ENCODE results near the gene FLII.
"Not testable (repeated sequence)": the region's sequence is repeated elsewhere in the genome, so short reads cannot be mapped to it uniquely, and the experiment has no call there.

The FLII gene

DNA sequence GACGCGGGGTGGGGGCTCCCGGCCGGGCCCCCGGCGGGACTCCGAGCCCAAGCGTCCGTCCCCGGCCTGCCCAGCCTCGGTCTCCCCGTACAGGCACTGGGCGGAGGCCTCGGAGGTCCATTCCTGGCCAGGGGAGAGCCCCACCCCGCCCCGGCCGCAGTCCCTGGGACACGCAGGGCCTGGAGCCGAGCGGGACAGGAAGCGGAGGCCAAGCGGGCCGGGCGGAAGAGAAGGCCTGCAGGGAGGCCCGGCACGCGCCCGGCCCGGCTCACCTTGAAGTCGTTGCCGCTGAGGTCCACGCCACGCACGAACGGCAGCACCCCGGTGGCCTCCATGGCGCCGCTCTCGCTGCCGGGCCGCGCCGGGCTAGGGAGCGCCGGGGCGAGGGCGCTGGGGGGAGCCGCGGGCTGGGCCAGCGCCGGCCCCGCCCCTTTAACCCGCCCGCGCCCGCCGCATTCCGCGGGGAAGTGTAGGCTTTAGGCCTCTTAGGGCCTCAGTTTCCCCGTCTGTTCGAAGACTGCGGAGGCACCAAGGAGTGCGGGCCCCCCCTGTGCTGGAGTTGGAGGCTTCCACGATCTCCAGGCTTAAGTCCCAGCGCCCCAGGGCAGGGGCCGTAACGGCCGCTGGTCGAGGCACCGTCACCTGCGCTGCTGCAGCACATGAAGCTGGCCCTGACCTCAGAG is at the start of gene FLII:
FLII (minus strand) TSS at position 383 of the 683 bp plus-strand sequence; CDS start at position 335, 48 bp downstream.
- peak; percentile 21 to 48 for DNase-seq (ENCODE audit: low read depth in 1 of 2, low spot score in 1 of 2)

DNA sequence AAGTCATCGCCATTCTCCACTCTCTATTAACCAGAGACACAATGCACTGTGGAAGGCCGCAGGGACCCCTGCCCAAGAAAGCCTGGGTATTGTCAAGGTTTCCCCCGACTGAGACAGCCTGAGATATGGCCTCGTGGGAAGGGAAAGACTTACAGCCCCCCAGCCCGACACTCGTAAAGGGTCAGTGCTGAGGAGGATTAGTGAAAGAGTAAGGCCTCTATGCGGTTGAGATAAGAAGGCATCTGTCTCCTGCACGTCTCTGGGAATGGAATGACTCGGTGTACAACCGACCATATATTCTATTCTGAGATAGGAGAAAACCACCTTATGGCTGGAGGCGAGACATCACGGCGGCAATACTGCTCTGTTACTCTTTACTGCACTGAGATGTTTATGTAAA is 44.7 kb upstream of the FLII start:
- DNase-seq (ENCODE audit: low read depth in 1 of 2, low spot score in 1 of 2) = not testable (repeated sequence)

DNA sequence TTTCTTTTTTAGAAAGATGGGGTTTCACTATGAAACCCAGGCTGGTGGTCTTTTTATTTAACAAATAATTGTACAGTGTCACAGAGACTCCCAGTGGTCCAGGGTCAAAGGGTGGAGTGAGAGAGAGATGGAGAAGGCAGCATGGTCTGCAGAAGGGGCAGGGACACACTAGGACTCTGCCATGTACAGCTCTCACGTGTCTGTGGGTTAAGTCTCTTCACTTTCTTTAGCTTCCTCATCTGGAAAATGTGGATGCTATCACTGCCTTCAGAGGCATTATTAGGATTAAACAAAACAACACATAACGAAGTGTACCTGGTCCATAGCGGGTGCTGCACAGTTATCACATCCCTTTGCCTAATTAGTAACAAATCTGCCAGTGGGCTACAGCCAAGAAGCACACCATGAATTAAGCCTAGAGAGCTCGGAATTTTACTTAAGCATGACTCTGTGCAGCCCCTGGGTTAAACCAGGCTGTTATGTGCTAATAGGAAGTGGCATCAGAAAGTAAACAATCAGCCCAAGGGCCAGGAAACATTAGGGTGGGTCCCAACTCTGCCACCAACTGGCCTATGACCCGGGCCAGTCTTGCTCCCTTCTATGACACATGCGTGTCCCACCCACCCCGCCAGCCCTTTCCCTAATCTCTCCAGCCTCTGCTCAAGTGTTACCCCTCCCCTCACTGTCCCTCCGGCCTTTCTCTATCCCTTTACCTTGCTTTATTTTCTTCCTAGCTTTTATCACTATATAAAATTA is 42.4 kb upstream of the FLII start:
- no peak for DNase-seq (ENCODE audit: low read depth in 1 of 2, low spot score in 1 of 2)

DNA sequence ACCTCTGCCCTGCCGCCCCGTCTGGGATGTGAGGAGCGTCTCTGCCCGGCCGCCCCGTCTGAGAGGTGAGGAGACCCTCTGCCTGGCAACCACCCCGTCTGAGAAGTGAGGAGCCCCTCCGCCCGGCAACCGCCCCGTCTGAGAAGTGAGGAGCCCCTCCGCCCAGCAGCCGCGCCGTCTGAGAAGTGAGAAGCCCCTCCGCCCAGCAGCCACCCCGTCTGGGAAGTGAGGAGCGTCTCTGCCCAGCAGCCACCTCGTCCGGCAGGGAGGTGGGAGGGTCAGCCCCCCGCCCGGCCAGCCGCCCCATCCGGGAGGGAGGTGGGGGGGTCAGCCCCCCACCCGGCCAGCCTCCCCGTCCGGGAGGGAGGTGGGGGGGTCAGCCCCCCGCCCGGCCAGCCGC is 39.5 kb upstream of the FLII start:
- DNase-seq (ENCODE audit: low read depth in 1 of 2, low spot score in 1 of 2) = not testable (repeated sequence)

DNA sequence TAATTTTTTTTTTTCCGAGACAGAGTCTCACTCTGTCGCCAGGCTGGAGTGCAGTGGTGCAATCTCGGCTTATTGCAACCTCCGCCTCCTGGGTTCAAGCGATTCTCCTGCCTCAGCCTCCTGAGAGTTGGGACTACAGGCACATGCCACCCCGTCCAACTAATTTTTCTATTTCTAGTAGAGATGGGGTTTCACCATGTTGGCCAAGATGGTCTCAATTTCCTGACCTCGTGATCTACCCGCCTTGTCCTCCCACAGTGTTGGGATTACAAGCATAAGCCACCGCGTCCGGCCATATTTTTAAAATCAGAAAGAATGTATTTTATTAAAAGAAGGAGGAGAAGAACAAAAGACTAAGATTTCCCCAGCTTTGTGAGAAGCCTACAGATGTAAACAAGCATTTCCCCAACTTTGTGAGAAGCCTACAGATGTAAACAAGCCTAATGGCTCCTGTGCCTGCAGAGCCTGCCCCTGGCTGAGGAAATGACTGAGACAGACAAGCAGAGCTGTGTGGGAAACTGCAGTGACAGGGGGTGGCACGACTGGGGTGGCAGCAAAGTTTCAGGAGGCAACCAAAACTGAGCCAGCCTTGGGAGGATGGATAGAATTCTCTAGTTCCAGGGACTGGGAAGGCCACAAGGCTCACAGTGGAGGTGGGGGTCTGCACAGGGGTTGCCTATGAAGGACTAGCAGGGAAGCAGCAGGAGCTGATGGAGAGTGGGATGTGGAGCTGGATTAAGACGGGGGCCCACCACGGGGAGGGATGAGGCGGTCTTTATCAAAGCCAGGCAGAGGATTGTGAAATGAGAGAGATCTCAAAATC is 33.4 kb upstream of the FLII start:
- no peak for DNase-seq (ENCODE audit: low read depth in 1 of 2, low spot score in 1 of 2)

DNA sequence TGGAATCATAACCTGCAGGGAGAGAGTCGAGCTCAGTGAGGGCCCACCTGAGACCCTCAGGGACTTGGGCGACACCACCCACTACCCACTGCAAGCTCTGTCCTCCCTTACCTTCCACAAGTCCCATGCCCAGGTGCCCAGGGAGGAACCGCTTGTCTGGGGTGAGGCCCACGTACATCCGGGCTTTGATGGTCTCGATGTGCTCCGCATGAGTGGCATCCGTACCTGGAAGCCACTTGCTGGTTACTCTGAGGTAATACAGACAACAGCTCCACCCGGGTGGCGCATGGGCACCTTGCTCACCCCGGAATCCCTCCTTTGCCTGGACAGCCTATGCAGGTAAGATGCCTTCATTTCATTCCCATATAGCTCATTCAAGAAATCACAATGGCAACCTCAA is 26.8 kb upstream of the FLII start:
- no peak for DNase-seq (ENCODE audit: low read depth in 1 of 2, low spot score in 1 of 2)

DNA sequence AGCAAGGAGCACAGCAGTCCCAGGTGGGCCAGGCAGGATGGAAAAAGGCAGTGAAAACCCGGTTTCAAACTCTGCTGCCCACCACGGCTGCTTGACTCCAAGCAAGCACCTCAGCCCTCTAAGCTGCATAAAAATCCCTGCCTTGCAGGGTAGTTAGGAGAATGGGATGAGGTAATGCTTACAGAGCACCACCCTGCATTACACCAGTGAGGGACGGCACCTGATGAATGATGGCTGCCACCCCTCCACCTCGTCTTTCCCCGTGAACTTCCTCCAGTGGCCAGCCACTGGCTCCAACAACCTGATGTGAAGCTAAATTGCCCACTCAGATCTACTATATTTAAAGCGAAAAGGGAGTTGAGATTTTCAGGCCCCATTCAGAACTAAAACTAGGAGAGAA is 23.2 kb upstream of the FLII start:
- no peak for DNase-seq (ENCODE audit: low read depth in 1 of 2, low spot score in 1 of 2)

DNA sequence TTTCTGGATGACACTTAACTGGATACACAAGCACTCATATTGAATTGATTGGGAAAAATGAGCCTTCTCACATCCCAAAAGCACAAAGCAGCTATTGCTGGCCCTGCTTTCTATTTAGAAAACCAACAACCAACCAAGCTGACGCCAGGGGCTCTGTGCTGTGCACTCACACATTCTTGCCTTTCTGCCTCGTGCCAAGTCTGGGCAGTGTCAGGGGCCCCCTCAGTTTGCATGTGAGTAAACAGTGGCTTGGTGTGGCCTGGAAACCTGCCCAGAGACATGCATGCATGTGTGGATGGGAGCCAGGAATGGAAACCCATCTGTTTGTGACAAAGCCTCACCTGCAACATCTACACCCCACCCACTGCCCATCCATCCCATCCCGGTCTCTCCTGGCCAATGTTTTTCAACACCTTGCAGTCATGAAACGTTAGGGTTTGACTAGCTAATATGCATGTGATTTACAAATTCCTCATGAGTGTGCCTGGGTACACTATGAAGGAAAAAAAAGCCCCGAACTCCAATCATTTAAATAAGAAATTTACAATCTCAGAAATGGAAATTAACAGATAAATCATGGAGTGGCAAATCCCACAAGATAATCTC is 22.3 kb upstream of the FLII start:
- no peak for DNase-seq (ENCODE audit: low read depth in 1 of 2, low spot score in 1 of 2)

DNA sequence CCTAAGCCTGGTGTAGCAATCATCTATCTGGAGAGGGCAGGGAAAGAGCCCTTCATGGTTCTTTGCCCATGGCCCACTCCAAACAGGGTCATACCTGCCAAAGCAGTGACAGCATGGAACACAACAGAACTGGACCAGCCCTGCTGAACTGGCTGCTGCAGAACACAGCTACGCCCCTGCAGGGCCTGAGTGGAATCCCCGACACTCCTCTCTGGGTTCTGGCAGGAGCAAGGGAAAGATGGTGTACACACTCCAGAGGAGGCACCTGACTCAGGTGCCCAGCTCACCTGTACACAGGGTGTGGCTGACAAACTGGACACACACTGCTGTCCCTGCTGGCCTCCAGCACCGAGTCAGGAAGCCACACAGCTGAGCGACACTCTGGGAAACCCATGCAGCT is 21.7 kb upstream of the FLII start:
- no peak for DNase-seq (ENCODE audit: low read depth in 1 of 2, low spot score in 1 of 2)

DNA sequence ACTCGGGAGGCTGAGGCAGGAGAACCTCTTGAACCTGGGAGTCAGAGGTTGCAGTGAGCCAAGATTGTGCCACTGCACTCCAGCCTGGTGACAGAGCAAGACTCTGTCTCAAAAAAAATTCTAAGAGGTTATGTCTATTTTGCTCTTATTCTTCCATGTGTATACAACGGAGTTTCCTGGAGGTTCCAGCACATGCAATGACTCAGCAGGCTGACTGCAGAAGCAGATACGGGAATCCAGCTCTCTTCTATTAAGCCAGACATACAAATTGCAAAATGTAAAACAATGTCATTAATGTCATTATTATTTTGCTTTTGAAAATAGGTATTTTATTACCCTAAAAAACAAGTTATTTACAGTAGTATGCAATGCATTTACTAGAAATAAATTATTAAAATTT is 20.3 kb upstream of the FLII start:
- DNase-seq (ENCODE audit: low read depth in 1 of 2, low spot score in 1 of 2) = no peak

DNA sequence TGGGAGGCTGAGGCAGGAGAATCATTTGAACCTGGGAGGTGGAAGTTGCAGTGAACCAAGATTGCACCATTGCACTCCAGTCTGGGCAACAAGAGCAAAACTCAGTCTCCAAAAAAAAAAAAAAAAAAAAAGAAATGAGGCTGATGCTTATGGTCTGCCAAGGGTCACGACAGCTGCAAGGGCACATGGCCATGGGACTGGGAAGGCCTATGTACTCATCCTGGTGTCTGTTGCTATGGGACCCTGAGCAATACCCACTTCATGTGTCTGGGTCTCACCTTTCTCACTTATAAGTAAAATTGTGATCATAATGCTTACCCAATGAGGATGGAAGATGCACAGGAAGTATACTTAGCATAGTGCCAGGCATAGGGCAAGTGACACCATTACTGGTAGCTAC is 18.5 kb upstream of the FLII start:
- DNase-seq (ENCODE audit: low read depth in 1 of 2, low spot score in 1 of 2) = no peak

DNA sequence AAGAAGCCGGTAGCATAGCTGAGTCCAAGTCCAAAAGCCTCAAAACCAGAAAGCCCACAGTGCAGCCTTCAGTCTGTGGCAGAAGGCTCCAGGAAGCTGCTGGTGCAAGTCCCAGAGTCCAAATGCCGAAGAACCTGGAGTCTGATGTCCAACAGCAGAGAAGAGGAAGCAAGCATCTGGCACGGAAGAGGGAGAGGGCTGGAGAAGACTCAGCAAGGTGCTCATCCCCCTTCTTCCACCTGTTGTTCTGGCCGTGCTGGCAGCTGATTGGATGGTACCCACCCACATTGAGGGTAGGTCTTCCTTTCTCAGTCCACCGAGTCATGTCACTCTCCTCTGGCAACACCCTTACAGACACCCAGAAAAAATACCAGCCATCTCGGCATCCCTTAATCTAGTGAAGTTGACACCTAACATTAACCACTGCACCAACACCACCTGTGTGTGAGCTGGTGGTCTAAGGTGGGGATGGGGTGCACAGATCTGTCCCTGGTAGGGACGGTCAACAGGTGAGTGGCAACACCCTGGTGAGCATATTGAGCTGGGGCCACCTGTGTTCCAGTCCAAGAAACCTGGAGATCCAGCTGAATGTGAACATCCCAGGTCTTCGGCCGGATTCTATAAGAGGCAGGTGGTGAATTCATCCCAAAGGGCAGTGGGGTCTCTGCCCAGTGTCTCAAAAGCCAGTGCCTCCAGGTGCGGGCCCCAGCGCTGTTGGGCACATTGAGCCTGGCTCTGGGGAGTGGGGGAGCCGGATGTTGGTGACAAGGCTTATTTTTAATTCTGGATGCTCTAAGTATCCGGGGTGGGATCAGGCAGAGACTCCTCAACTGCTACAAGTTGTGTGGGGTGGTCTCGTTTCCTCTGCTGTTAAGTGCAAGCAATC is 11.8 kb upstream of the FLII start:
- no peak for DNase-seq (ENCODE audit: low read depth in 1 of 2, low spot score in 1 of 2)

DNA sequence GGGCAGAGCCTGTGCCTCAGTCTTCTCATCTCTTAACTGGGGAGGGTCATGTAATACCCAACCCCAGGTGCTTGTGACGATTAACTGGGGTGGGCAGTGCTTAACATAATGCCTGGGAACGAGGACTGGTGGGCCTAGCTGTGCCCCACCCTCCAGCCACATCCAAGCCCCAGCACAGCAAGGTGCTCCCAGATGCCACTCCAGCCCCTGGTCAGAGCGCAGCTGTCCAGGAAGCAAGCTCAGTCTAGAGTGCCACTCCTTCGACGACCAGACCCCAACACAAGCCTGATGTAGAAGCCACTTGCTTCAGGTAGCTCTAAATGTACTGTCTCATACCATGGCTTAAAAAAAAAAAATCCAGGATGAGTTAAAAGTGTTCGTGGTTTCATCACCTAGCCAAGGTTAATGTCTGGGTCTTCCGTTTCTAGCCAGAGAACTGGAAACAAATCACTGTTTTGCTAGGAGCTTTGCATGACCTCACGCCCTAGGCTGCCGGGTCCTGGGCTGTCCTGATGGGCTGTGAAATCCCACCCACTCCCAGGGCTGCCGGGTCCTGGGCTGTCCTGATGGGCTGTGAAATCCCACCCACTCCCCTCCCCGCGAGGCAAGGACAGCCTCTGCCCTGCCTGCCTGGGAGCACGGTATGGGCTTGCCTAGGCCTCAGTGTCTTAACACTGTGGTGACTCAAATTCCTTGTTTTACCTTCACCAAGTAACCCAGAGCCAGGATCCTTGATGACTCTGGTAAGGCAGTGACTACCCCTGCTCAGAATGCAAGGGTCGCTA is 9.6 kb upstream of the FLII start:
- DNase-seq (ENCODE audit: low read depth in 1 of 2, low spot score in 1 of 2) = no peak

DNA sequence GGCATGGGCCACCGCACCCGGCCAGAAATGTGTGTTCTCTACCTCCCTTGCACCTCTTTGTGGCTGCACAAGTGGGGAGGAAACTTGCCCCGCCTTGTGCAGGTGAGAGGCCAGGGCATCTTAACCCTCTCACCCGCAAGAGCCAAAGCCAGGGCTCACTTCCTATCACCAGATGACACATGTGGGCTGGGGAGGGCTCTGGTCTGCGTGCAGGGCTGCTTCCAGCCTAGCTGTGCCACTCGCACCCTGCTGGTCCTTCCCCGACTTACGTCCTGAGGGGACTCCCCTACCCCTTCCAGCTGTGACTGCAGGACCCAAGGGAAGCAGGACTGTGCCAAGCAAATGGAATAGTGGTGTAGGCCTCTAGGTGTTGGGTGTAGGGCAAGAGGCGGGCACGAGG is 8.8 kb upstream of the FLII start:
- no peak for DNase-seq (ENCODE audit: low read depth in 1 of 2, low spot score in 1 of 2)

DNA sequence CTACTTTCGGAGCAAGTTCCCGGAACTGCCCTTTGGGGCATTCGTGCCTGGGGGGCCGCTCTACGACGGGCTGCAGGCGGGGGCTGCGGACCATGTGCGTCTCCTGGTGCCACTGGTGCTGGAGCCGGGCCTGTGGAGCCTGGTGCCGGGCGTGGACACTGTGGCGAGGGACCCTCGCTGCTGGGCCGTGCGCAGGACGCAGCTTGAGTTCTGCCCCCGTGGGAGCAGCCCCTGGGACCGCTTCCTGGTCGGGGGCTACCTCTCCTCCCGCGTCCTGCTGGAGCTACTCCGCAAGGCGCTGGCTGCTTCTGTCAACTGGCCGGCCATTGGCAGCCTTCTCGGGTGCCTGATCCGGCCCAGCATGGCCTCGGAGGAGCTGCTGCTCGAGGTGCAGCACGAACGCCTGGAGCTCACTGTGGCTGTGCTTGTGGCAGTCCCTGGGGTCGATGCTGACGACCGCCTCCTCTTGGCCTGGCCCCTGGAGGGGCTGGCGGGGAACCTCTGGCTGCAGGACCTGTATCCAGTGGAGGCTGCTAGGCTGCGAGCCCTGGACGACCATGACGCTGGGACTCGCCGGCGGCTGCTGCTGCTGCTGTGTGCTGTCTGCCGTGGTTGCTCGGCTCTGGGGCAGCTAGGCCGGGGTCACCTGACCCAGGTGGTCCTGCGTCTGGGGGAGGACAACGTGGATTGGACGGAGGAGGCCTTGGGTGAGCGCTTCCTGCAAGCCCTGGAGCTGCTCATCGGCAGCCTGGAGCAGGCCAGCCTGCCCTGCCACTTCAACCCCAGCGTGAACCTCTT is 5.5 kb upstream of the FLII start:
- DNase-seq (ENCODE audit: low read depth in 1 of 2, low spot score in 1 of 2) = no peak

DNA sequence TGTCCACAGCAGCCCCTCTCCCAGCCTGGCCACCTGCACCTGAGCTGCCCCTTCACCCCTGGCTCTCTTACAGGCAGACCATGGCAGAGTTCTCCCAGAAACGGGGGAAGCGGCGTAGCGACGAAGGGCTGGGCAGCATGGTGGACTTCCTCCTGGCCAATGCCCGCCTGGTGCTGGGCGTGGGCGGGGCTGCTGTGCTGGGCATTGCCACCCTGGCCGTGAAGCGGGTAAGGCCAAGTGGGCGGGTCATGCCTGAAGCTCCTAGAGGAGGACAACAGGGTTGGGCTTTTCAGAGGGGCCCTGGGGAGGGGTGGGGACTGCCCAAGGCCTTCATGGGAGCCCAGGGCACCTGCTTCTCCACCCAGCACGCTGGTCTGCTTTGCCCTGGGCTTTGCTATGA is 4.1 kb upstream of the FLII start:
- DNase-seq (ENCODE audit: low read depth in 1 of 2, low spot score in 1 of 2) = no peak

DNA sequence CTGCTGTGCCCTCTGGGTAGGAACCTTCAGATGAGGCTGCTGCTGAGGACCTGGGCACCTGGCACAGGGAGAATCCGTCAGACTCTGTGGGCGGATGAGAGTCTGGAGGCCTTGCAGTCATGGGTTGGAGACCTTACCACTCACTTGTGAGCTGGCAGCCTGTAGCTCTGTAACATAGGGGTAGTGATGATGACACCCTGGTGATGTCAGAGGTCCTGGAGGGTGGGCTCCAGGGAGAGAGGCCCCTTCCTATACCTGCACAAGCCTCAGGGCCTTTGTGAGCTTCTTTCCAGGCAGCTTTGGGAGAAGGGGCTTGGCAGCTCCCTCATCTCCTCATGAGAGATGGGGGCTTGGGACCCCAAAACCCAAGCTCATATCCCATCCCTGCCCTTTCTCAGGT is 3.6 kb upstream of the FLII start:
- no peak for DNase-seq (ENCODE audit: low read depth in 1 of 2, low spot score in 1 of 2)

DNA sequence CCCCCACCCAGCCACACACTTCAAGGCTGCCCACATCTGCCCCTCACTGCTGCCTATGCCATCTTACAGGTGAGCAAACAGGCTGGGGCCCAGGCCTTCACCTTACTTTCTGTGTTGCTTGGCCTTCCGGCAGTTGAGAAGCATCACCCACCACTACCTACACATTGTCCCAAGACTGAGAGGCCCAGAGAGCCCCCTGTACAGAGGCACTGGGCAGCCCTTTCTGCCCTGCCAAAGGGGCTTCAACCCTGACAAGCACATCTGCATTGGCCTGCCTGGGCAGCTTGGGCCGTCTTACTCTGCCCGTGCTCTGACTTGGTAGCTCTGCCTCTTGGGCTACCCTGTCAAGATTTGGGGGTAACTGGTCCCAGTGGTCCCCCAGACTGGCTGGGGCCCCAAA is 3.1 kb upstream of the FLII start:
- DNase-seq (ENCODE audit: low read depth in 1 of 2, low spot score in 1 of 2) = no peak

DNA sequence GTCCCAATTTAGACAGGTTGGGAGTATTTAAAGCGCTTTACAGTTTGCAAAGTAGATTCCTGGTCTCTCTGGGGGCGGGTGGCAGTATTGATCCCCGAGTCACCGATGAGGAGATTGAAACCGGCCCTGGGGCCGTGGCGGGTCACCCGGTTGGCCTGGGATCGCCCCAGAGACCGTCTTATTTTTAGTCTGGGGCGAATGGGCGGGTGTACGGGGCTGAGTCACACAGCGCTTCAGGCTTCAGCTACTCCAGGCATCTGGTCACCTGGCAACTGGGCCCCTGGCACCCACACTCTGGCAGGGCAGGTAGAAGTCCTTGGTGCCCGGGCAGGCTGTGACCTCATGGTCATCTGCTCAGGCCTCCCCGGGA is 2.6 kb upstream of the FLII start:
- peak in 1 of 2 donors; percentile 9 for DNase-seq (ENCODE audit: low read depth in 1 of 2, low spot score in 1 of 2)
